Thoracic aorta (tissue), 2 donors: Measurements from ENCODE around the gene RNF224. TPM values are rescaled to one million over a fixed set of nuclear protein-coding genes. Genes with fewer than 3 reads are reported as not detected.

Experiments
- ATAC-seq: fragments of 150-250 bp; one replicate; pipeline ENCODE4 v1.8.0; 2017; ENCODE audit warnings: low read depth; ENCODE audit not compliant: insufficient number of reproducible peaks, low FRiP score
- DNase-seq: peaks from one replicate; pipeline ENCODE4 v3.0.0-alpha.2; 2020; ENCODE audit warnings: low spot score
- H3K27ac ChIP-seq, 2 donors: fragments of 200-600 bp; sonication (generic); 1 replicate in 1 of 2; 2 replicates in 1 of 2; pipeline ENCODE4 v1.5.1; 2016; ENCODE audit warnings: mild to moderate bottlenecking in 2 of 2, moderate library complexity in 2 of 2
- H3K27me3 ChIP-seq: fragments of 200-600 bp; sonication (generic); replicated peaks from 2 replicates; pipeline ENCODE4 v1.6.0; 2016; ENCODE audit warnings: mild to moderate bottlenecking; ENCODE audit not compliant: insufficient read depth
- H3K36me3 ChIP-seq: fragments of 200-600 bp; sonication (generic); one replicate; pipeline ENCODE4 v1.5.1; 2016
- H3K4me1 ChIP-seq, 2 donors: fragments of 200-600 bp; sonication (generic); 1 replicate in 1 of 2; 2 replicates in 1 of 2; pipeline versions ENCODE4 v1.5.1 to v1.6.0; 2016; ENCODE audit warnings: low read depth in 2 of 2, mild to moderate bottlenecking in 1 of 2; ENCODE audit not compliant: control insufficient read depth in 1 of 2
- H3K4me3 ChIP-seq: fragments of 200-600 bp; sonication (generic); 2 replicates; pipeline ENCODE4 v1.5.1; 2016; ENCODE audit warnings: mild to moderate bottlenecking
- H3K9me3 ChIP-seq: fragments of 200-600 bp; sonication (generic); 2 replicates; pipeline ENCODE4 v1.5.1; 2016
- CTCF ChIP-seq: fragments of 200-600 bp; sonication (generic); IDR thresholded peaks from one replicate; pipeline ENCODE4 v1.5.1; 2019; ENCODE audit warnings: antibody characterized with exemption
- total RNA-seq, 2 donors: library from RNA; depleted of rRNA; stranded (reverse); fragments of >200 nt; gene quantifications; one replicate each; pipeline versions ENCODE4 v1.1.0 to v1.2.3, GENCODE V29; 2016

RNF224 gene
- total RNA-seq, 2 donors from 2014 or later = not detected

GRCh38 chr9:137226338-137227053 lies 806 bp upstream of the RNF224 start:
- Histone ChIP-seq H3K36me3 (no peaks in the 10 kb centered on the region), H3K9me3 (no peaks in the 10 kb centered on the region), H3K4me3 (no peak overlapping the region), H3K4me1 (peaks cover 7 to 18% of the 10 kb centered on the region in 2 donors), H3K27me3 (no peaks in the 10 kb centered on the region), H3K27ac (no peak overlapping the region)
- ATAC-seq (no peak), DNase-seq (no peak)
- TF ChIP-seq CTCF = no peak

GRCh38 chr9:137227853-137228505 lies 677 bp downstream of the RNF224 start:
- Histone ChIP-seq H3K36me3 (no peaks in the 10 kb centered on the region), H3K9me3 (no peaks in the 10 kb centered on the region), H3K27ac (no peak overlapping the region), H3K27me3 (no peaks in the 10 kb centered on the region), H3K4me3 (no peak overlapping the region), H3K4me1 (peaks cover under 1 to 8% of the 10 kb centered on the region in 2 donors)
- DNase-seq (no peak), ATAC-seq (no peak)
- TF ChIP-seq CTCF = no peak

GRCh38 chr9:137228506-137228967 lies 1.2 kb downstream of the RNF224 start:
- no peak overlapping the region for H3K4me3 ChIP-seq
- H3K27ac ChIP-seq = no peak overlapping the region
- H3K36me3 ChIP-seq = no peaks in the 10 kb centered on the region
- no peaks in the 10 kb centered on the region for H3K27me3 ChIP-seq
- DNase-seq (no peak), ATAC-seq (no peak)
- TF ChIP-seq CTCF = no peak
- H3K9me3 ChIP-seq = no peaks in the 10 kb centered on the region
- H3K4me1 ChIP-seq = peaks cover 0 to 7% of the 10 kb centered on the region in 2 donors

GRCh38 chr9:137228968-137229896 lies 1.9 kb downstream of the RNF224 start:
- no peak overlapping the region for H3K27ac ChIP-seq
- ATAC-seq = no peak
- no peak for DNase-seq
- H3K27me3 ChIP-seq = no peaks in the 10 kb centered on the region
- H3K36me3 ChIP-seq = no peaks in the 10 kb centered on the region
- no peaks in the 10 kb centered on the region for H3K9me3 ChIP-seq
- peaks cover 0 to 2% of the 10 kb centered on the region in 2 donors for H3K4me1 ChIP-seq
- no peak for TF ChIP-seq CTCF
- H3K4me3 ChIP-seq = no peak overlapping the region
